ENCODE data around the gene CTNNA2.
A peak's percentile ranks its signal among the peaks of the same experiment; 100 is the strongest.

Gene CTNNA2

DNA sequence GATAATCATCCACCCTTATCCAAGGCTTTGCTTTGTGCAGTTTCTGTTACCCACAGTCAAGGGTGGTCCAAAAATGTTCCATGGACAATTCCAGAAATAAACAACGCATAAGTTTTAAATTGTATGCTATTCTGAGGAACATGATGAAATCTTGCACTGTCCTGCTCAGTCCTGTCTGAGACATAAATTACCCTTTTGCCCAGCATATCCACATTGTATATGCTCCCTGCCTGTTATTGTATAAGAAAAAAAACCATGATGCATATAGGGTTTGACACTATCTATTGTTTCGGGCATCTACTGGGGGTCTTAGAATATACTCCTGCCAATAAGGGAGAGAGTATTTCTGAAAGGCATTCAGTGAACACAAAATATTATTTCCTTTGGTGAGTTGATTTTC is 767.7 kb downstream of the CTNNA2 start:
- DNase-seq (ENCODE audit: low read depth) = no peak

DNA sequence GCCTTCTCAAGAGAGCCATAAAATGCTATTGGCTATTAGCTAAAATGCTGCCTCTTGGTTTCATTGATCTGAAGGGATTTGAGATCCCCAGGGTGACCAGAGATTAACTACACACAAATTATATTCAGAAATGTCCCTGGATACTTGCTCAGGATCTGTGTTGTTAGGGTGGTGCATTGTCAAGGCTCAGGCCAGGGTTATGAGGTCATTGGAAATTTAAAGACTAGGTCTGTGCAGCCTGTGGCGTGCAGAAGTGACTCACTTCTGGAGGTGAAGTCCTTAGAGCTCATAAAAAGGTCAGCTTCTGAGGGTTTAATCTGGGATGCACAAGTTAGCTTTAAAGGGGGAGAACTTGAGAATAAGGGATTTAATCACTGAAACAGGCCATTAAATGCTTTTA is 768.2 kb downstream of the CTNNA2 start:
- DNase-seq (ENCODE audit: low read depth) = no peak

DNA sequence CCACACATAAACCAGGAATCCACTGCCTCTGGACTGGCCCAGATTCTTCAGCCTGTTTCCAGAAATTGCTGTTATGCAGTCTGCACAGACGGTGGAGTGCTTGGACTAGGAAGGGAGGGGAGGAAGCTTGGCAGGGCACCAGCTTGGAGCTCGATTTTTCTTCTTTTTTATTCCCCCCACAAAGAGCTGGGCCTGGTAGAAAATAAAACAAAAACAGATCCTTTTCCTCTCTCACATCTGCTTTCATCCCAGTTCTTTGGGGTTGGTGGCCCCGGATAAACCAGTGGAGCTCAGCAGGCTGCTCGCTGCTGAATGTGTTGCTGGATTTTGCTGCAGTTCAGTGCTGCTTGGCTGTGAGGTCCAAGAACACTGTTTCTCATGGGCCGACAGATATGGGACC is 775.7 kb downstream of the CTNNA2 start:
- DNase-seq (ENCODE audit: low read depth) = no peak

DNA sequence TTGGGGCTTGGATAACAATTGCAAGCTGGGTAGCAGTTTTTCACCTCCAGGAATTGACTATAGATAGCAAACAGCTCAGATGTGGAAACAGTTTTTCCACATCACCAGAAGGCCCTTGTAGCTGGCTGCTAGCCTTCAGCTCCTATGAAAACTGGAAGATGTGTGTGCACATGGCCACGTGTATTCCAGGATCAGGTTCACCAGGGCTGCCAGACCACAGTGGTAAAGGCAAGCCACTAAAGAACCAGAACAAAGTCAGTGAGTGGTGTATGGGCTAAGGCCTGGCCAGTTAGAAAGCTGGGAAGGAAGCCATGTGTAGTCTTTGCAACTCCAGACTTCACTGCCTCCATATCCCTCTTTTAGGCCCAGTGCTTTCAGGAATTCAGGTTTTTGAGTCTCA is 778.8 kb downstream of the CTNNA2 start:
- DNase-seq (ENCODE audit: low read depth) = peak; percentile 11

DNA sequence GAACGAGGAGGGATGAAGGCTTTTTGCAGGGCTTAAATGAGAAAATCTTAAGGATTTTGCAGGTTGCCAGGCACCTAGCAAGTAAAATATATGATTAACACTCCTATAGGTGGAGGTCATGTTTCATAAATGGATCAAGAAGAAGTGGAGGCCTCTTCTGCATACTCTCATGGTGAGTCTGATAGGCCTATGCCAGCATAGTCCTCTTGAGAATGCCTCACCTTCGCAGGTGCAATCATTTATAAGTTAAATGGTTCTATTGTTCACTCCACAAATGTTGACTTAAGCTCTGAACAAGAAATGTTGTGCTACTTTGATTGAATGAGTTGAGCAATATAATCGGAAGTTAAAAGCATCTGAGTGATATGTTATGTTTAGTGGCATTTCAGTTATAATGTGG is 779.6 kb downstream of the CTNNA2 start:
- no peak for DNase-seq (ENCODE audit: low read depth)

DNA sequence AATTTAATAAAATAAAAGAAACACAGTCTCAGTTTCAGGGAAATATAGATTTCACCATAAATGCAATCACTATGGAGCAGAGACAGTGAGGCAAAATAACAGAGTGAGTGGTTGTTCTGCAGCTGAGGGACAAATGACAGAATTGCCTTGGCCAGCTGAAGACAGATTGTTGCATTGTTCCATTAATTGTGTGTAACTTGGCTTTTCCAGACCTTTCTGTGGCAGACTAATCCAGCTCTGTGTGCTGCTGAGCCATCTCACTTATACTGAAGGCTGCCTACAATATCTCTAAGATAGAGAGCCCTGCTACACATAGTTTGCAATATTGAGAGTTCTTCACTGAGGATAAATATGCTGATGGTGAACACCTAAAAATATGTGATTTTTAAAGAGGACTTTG is 780.2 kb downstream of the CTNNA2 start:
- DNase-seq (ENCODE audit: low read depth) = no peak

DNA sequence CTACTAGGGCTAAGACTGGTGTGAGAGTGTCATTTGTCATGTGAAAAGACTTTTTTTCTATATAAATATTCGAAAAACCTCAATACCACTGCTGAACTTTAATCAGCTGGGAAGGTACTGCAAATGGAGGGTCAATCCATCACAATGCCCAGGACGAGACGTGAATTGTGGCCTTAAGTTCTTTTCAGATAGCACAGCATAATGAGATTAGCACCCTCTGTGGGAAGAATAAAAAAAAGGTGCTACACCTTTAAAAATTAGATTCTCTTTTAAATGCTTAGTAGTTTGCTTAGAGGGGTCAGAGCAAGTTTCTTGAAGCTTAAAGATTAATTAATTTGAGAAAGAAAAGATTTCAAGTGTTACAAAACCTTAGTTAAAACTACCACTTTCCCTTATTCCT is 786.1 kb downstream of the CTNNA2 start:
- no peak for DNase-seq (ENCODE audit: low read depth)

DNA sequence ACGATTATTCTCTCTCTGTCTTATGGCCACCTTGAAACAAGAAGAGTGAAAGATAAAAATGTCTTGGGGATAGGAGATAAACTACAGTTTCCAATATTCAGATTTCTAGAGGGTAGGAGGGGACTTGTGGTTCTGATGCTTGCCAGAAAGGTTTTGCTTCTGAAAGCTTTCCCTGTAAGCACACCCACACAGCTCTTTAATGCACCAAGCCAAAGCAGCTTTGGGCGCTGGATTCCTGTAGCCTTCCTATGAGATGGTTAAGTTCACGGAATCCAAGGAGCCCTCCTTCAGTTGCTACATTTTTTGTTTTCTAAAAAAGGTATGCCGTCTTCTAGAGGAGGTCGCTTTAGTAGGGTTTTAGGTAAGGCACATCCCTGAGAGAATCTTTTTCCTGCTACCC is 786.8 kb downstream of the CTNNA2 start:
- no peak for DNase-seq (ENCODE audit: low read depth)

DNA sequence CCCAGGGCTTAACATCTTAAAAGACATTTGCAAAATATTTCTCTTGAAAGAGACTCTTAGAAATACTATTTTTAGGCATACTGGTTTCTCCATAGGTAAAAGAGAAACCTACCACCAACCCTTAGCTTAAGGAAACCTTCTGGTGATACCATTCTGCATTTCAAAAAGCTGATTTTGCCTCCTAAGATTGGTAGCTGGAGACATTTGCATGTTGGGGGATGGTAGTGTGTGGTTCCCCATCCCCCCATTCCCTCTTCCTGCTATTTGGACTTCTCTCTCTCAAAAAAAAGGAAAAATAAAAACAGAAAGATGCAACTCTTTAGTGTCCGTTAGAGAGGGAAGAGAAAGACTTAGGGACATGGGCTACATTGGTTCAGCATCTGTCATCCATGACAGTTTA is 787.5 kb downstream of the CTNNA2 start:
- DNase-seq (ENCODE audit: low read depth) = no peak

DNA sequence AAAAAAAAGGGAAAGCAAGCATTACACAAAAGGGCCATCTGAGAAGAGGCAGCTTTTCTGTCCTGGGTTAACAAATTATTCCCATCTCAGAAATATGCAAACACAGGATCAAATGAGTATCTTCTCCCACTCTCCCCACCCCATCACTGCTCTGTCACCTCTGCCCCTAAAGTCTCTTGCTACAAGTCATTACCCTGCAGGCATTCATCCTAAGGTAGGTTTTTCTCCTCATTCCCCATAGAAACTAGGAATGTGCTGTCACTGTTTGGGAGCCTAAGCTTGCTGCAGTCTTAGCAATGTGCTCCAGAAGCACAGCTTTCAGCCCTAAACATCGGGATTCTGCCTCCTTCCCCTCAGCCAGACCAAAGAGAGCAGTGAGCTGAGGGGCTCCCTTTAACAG is 788.1 kb downstream of the CTNNA2 start:
- DNase-seq (ENCODE audit: low read depth) = no peak

DNA sequence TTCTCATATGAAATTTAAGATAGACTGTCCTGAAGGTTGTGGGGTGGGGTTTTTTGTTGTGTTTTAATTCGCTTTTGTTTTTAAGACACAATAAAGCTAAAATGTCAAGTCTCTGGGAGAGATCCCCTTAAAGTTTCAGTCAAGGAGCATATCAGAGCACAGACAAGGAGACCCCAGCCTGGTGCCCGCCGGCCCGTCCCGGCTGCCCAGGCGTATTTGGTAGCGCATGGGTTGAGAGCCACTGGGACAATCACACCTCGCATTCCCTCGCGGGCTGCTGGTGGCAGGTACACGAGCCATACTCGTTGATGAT is 789.1 kb downstream of the CTNNA2 start:
- DNase-seq (ENCODE audit: low read depth) = no peak

DNA sequence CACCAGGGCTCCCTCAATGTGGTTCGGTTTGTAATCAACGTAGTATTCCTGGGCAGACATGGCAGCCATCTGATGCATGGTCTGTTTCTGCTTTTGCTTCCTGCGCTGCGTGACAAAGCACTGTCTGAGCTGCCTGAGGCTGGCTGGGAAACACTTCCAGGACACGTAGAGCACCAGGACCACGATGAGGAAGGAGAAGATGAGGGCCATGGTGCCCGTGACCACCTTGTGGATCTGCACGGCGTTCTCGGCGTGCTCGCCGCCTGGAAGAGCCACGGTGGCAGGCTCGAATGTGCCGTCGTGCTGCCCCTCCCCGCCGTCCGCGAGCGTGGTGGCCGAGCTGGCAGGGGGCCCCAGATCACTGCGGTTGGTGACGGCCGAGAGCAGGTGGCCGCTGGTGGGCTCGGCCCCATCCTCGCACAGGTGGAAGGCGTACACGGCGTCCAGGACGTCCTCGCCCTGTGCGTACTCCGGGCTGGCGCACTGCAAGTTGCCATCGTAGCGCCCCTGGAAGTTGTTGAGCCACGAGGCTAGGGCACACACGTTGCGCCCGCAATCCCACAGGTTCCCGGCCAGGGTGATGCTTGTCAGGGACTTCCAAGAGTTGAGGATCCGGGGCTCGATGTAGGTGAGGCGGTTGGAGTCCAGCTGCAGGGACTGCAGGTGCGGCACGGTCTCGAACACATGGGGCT is 789.6 kb downstream of the CTNNA2 start:
- DNase-seq (ENCODE audit: low read depth) = no peak

DNA sequence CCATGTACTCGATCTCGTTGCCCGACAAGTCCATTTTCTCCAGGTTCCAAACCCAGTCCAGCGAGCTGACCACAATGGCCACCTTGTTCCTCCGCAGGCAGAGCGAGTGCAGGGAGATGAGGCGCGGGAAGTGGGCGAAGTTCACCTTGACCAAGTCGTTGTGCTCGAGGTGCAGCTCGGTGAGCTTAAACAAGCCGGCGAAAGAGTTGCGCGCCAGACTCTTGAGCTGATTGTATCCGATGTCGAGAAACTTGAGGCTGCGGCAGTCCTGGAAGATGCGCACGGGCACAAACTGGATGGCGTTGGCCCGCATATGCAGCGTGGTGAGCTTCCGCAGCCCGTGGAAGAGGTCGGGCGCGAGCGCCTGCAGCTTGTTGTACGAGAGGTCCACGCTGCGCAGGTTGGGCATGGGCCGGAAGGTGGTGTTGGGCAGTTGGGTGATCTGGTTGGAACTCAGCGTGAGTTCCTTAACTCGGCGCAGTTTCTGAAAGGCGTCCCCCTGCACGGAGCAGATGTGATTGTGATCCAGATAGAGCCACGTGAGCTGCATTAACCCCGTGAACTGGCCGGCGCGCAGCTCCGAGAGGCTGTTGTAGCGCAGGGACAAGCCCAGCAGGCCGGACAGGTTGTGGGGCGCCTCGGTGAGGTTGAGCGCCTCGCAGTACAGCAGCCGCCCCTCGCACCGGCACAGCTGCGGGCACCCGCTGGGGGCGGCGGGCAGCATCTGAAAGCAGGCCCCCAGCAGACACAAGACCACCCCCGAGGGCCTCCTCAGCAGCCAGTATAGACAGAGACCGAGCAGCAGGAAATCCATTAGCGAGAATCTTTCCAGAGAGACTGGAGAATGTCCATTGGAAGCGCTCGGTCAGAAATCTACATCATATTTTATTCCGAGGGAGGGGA is 790.4 kb downstream of the CTNNA2 start:
- DNase-seq (ENCODE audit: low read depth) = no peak

DNA sequence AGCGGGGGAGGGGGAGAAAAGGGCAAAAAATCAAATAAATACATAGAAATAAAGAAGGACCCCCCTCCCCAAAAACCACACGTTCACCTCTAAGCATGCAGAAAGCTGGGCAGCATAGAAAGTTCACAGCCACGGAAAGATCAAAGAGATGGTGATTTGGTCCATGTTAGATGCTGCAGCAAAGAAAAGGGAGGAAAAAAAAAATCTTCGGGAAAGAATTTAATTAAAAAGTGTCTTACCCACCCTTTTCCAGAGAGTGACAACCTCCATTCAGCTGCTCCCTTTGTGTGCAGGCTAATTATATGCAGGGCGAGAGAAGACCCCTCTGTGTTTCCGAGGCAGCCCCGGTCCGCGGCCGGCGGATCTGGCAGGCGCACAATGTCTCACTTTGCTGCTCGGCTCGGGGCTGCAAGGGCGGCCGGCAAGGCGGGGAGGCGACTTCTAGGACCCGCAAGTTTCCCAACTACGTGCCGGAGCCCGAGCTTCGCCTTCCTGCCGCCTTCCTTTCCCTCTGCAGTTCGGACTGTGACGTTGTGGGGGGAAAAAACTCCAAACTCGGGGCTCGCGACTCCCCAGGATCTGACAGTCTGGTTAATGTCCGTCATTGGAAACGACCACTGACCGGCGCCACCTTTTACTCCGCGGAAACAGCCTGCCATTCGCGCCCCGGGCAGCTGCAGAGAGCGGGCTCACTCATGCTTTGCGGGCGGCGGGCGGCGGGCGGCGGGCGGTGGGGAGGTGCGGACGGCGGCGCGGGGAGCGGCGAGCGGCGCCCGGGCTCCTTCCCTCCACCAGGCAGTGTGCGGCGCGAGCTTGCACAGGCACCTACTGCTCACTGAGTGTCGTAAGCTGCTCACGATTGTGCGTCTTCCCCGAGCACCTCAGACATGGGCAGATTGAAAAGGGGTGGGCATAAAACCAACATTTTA is 791.3 kb downstream of the CTNNA2 start, which contains the start of gene LRRTM1:
Gene LRRTM1, minus strand, starts transcription at position 844 of the 929 bp plus-strand sequence. CDS start 933 bp downstream, outside the sequence.
- no peak for DNase-seq (ENCODE audit: low read depth)

DNA sequence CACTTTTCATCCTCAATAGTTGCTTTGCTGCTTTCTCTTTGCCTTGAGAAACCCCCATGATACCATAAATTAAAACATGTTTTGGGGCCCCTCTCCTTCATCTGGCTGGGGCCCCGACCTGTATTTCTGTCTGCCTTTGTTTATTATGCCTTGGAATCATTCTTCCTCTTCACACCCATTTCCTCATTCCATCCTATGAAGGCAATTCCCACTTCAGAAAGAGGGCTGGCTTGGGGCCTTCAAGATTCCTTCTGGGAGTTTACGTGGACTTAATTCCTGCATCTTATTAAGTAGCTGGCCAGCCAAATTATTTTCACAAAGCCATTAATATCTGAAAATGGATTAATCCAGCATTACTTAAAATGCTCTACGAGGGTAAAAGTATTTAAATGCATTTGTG is 798.5 kb downstream of the CTNNA2 start:
- no peak for DNase-seq (ENCODE audit: low read depth)

DNA sequence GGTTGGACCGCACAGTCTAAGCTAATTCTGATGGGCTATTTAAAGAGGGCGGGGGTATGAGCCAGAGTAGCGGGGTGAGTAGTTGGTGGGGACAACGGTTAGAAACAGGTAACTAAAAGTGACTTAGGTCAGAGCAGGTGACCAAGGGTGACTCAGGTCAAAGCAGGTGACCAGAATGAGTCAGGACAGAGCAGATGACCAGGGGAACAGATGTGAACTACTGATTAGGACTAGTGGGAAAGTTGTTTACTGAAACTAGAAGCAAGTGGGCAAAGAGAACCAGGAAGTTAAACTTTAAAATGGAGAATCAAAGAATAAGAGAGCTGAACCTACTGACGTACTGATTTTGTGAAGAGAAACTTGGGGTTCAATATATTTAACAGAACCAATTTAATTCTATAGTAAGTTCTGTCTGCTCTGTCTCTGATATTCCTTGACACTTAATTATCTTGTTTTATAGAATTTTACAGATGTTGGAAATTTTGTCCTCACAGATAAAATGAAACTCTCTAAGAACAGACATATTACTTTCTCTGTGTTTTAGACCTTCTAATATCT is 799.5 kb downstream of the CTNNA2 start:
- DNase-seq (ENCODE audit: low read depth) = no peak

DNA sequence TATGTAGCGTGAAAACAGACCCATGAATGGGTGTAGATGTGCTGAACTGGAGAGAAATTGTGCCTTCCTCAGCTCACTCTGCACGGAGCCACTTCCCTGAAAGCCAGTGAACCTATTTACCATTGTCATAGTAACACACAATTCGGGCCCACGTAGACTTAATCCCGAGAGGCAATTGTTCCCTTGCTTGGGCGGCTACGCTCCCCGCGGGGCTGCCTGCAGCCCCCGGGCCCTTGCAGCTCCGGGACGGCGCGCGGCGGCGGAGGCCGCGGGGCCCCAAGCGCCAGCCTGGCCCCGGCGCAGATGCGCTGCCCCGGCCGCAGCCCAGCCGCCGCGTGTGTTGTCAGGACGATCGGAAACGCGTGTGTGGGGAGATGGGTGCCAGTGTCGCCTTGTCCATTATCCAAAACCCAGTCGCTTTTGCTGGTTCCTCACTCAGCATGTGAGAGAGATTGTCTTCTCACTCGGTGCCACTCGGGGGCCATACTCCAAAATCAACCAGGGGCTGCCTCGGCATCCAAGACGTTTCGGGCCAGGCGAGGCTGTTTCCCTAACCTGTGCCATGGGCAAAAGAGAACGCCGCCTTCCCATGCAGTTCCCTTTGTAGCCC is 809.6 kb downstream of the CTNNA2 start:
- no peak for DNase-seq (ENCODE audit: low read depth)

DNA sequence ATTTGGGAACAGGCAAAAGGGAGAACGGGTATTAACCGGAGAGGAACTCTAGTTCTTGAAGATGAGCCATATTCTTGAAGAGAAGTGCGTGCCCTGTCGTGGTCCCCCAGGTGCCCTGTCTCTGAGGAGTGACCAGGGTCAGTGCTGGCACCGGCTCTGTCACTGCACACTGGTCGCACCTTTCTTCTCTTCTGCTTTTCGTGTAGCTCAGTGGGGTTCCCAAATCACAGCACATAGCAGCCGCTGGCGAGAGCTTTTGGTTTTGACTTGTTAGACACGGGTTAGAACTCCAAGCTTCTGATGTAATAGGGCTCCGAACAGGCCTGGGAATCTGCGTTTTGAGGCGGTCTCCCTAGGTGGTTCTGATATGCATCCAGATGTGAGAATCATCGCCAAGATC is 810.1 kb downstream of the CTNNA2 start:
- no peak for DNase-seq (ENCODE audit: low read depth)

DNA sequence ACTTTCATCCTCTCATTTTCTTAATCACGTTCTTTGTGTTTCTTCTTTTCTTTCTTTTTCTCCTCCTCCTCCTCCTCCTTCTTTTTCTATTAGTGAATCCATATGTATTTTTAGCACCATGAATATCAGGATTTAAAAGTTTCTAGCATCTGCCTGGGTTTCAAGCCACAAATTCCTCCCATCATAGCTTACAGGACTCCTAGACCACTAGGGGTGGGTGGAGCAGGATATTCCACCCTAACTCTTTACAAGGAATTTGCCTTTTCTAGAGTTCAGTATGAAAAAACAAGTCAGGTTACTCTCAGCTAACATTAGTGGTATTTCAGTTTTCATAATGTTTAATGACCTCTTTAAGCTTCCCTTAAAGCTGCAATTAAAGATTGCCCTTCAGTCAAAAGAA is 810.8 kb downstream of the CTNNA2 start:
- DNase-seq (ENCODE audit: low read depth) = no peak

DNA sequence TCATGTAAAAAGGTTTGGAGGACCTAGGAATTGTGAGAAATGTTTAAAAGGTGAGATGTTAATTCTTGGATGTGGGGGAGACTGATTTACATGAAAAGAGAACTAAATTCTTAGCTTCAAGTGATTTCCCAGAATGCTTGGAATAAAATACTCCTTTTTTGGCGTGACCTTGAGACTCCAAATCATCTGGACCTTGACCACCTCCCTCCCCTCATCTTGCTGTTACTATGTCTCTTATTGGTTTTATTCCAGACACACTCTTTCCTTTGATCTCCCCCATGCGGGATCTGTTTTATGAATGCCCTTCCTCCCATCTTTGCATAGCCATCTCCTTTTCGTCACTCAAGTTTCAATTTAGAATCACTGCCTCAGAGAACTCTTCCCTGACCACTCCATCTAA is 811.7 kb downstream of the CTNNA2 start:
- no peak for DNase-seq (ENCODE audit: low read depth)

DNA sequence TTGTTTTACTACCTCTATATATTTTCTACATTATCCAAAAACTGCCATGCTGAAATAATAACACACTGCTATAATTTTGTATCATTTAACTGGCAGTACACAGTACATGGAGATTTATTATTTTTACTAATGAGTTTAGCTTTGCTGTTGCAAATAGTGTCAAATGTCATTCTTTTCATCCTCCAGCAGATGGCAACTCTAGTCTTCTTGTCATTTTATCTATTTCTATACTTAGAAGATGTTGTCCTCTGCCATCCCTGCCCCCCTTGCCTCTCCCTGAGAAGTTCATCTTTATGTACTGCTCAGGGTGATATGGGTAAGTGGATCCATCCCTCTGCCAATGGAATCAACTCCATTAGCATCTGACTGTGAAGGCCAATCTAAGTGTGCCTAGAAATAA is 813.4 kb downstream of the CTNNA2 start:
- DNase-seq (ENCODE audit: low read depth) = peak; percentile 25

DNA sequence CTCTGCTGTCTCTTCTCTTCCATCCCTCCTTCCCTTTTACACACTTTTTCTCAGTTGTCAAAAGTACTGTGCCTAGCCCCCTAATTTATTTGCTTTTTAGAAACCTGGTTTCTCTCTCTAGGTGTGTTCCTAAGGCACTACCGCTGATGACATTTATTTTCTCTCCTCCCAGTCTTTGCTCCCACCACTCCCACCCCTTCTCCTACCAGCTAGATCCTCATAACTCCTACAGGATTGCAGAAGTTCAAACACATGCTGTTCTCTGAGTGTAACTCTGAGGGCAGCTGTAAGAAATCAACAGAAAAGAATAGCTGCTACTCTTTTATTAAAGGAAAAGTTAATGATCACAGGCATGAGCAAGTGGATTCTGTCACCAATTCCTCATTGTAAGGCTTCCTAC is 814.0 kb downstream of the CTNNA2 start:
- no peak for DNase-seq (ENCODE audit: low read depth)
